Hematopoietic multipotent progenitor cell treated with erythropoietin and hydrocortisone succinate and interleukin-3 and kit ligand, for 8 days (in vitro differentiated cells): Measurements from ENCODE around the gene LRMDA.

Experiments used
- DNase-seq: peaks from one replicate; pipeline ENCODE4 v3.0.0-alpha.2; 2015

Gene LRMDA

GRCh38 chr10:75425291-75426079, 5.9 kb upstream of the LRMDA start:
- no peak for DNase-seq

- no peak for DNase-seq
Observed at GRCh38 chr10:75426880-75427279, 4.5 kb upstream of the LRMDA start.

- DNase-seq: no peak
Observed at GRCh38 chr10:75427951-75428350, 3.5 kb upstream of the LRMDA start.

- DNase-seq: no peak
Observed at GRCh38 chr10:75428434-75429158, 2.8 kb upstream of the LRMDA start.

GRCh38 chr10:75429159-75429827, 2.1 kb upstream of the LRMDA start:
- DNase-seq: peak; percentile 17

- DNase-seq: peak; percentile 79
Observed at GRCh38 chr10:75430000-75430763, 1.2 kb upstream of the LRMDA start.

- DNase-seq: no peak
Observed at GRCh38 chr10:75432176-75432575, 752 bp downstream of the LRMDA start.

- no peak for DNase-seq
Observed at GRCh38 chr10:75432763-75433162, 1.3 kb downstream of the LRMDA start.

- DNase-seq: no peak
Observed at GRCh38 chr10:75433216-75433615, 1.8 kb downstream of the LRMDA start.

GRCh38 chr10:75434291-75434690, 2.9 kb downstream of the LRMDA start:
- no peak for DNase-seq

GRCh38 chr10:75435291-75435690, 3.9 kb downstream of the LRMDA start:
- peak; percentile 34 for DNase-seq

- DNase-seq: no peak
Observed at GRCh38 chr10:75436896-75437295, 5.5 kb downstream of the LRMDA start.

GRCh38 chr10:75437693-75438092, 6.3 kb downstream of the LRMDA start:
- no peak for DNase-seq

- no peak for DNase-seq
Observed at GRCh38 chr10:75438275-75438674, 6.9 kb downstream of the LRMDA start.

GRCh38 chr10:75439811-75440210, 8.4 kb downstream of the LRMDA start:
- DNase-seq: no peak

- DNase-seq: no peak
Observed at GRCh38 chr10:75440271-75440793, 8.9 kb downstream of the LRMDA start.

- DNase-seq: no peak
Observed at GRCh38 chr10:75441196-75441595, 9.8 kb downstream of the LRMDA start.

GRCh38 chr10:75441682-75442081, 10.3 kb downstream of the LRMDA start:
- DNase-seq: no peak

- DNase-seq: no peak
Observed at GRCh38 chr10:75443362-75443761, 11.9 kb downstream of the LRMDA start.

- DNase-seq: no peak
Observed at GRCh38 chr10:75444781-75445386, 13.5 kb downstream of the LRMDA start.

- DNase-seq: no peak
Observed at GRCh38 chr10:75446508-75446907, 15.1 kb downstream of the LRMDA start.

- no peak for DNase-seq
Observed at GRCh38 chr10:75448166-75448565, 16.7 kb downstream of the LRMDA start.
